ENCODE results near the gene DISP3. TPM values are rescaled to one million over a fixed set of nuclear protein-coding genes. Genes with fewer than 3 reads are reported as not detected.

DISP3 gene
- total RNA-seq, 3 donors from 2014 or later, result 0.23 to 0.57 (median 0.29) TPM

DNA sequence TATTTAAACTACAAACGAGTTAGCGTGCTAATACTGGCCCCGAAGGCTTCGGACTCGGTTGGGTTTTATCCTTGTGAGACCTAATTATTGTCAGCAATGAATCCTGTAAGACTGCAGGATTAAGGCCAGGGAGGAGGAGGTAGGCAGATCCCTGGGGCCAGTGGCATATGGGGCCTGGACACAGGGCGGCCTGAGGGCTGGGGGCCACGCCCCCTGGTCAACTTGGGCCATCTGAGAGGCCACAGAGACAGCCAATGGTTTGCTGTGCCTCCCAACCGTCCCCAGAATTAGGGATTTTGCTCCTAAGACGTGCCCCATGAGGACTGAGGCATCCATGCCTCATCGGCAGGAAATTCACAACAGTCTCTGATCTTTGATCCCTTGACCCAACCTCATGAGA is 31.1 kb upstream of the DISP3 start:
- Mint-ChIP-seq H3K36me3 (ENCODE audit: insufficient read depth) (no peaks in the 10 kb centered on the region), H3K4me3 (no peak overlapping the region), H3K9me3 (no peaks in the 10 kb centered on the region), H3K4me1 (ENCODE audit: low read depth) (no peaks in the 10 kb centered on the region), H3K27me3 (ENCODE audit: low read depth) (peaks cover 7% of the 10 kb centered on the region)
- DNase-seq, result no peak
- no peak for ATAC-seq

DNA sequence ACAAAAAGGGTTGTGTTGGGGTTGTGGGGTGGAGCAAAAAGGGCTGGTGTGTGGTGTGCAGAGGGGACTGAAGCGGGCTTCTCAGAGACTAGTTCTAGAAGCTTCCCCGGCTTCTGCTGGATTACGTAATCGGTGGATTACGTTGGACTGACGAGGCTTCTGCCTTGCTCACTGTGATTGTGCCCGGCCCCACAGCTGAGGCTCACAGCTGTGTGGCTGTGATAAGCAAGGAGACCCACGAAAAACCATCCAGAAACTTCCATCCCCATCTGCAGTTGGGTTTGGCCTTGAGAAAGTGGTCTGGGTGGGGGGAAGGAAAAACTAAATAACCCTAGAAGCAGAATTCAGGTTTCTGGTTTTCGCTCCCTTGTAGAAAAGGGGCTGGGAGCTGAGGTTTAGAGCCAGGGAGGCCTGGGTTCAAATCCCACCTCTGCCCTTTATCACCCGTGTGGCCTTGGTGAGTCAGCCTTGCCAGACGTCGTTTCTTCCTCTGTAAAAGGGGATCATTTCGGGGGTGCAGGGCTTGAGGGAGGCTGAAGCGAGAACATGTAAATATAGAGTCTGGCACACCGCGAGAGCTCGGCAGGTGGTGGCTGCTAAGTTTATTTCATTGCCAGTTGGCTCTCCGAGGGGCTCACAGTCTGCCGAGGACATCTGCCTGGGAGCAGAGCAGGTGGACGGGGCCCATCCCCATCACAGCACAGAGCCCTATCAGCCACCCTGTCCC is 30.4 kb upstream of the DISP3 start:
- DNase-seq (no peak), ATAC-seq (no peak)
- Mint-ChIP-seq H3K36me3 (ENCODE audit: insufficient read depth) (no peaks in the 10 kb centered on the region), H3K4me3 (no peak overlapping the region), H3K27me3 (ENCODE audit: low read depth) (peaks cover 4% of the 10 kb centered on the region), H3K9me3 (no peaks in the 10 kb centered on the region), H3K4me1 (ENCODE audit: low read depth) (no peaks in the 10 kb centered on the region)

DNA sequence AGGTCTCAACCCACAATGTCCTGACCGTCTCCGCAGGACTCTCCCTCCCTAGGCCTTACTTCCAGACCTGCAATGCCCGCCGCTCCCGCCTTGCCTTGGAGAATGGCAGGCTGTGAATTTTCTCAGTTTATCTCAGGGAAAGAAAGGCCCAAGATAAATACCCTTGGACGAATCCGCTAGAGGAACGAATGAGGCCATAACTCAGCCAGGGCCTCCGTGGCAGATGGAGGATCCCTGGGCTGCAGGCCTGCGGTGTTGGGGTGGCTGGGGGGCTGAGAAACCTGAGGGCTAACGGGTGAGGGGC is 29.9 kb upstream of the DISP3 start:
- no peaks in the 10 kb centered on the region for H3K4me1 Mint-ChIP-seq (ENCODE audit: low read depth)
- H3K9me3 Mint-ChIP-seq, result no peaks in the 10 kb centered on the region
- H3K27me3 Mint-ChIP-seq (ENCODE audit: low read depth), result peaks cover 2% of the 10 kb centered on the region
- no peaks in the 10 kb centered on the region for H3K36me3 Mint-ChIP-seq (ENCODE audit: insufficient read depth)
- ATAC-seq (no peak), DNase-seq (no peak)
- no peak overlapping the region for H3K4me3 Mint-ChIP-seq

DNA sequence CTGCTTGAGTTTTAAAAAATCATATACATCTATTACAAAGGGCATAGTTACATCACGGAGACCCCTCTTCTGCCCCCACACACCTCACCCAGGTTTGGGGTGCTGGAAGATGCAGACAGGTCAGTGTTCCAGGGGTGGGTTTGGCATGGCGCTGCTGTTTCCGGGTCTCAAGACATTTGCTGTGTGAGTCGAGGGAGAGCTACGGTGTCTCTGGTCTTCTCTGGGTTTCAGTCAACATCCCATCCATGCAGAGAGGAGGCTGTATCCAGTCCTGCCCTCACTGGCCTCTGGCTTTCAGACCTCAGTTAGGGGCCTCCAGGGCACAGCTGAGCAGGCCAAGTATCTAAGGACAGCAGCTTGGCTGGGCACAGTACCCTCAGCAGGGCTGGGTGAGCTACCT is 28.6 kb upstream of the DISP3 start:
- H3K9me3 Mint-ChIP-seq, result no peaks in the 10 kb centered on the region
- no peak overlapping the region for H3K4me3 Mint-ChIP-seq
- DNase-seq (no peak), ATAC-seq (no peak)
- H3K4me1 Mint-ChIP-seq (ENCODE audit: low read depth), result no peaks in the 10 kb centered on the region
- no peaks in the 10 kb centered on the region for H3K36me3 Mint-ChIP-seq (ENCODE audit: insufficient read depth)
- peaks cover 6% of the 10 kb centered on the region for H3K27me3 Mint-ChIP-seq (ENCODE audit: low read depth)

DNA sequence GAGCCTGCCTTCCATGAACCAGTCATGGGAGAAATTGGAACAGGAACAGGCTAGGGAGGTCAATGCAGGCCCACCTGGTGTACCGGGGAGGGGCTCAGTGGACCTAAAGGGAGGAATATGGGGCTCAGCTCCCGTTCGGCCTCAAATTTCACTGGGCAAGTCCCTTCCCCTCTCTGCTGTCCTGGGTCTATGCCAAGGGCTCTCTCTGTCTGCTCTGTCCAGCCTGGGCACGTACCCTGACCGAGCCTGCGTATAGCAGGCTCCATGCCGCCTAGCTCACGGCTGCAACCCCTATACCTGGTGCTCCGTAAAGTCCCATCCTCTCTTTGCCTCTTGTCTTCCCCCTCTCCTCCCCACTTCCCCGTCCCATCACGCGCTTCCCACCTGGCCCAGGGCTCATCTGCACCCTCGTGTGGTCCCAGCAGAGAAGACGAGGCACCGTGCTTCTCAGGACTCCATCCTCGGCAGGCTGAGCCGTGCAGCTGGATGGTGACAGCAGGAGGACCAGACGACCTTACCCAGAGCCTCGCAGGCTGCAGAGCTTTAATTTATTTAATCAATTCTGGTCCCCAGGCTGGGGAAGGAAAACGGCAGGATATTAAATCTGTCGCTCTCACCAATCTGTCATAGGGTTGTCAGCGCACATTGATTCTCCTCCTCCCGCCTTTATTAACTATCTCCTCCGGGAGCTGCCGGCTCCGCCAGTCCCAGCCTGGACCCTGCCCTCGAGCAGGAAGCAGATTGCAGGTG is 25.0 kb upstream of the DISP3 start:
- no peak for ATAC-seq
- Mint-ChIP-seq H3K4me1 (ENCODE audit: low read depth) (peaks cover 19% of the 10 kb centered on the region), H3K4me3 (no peak overlapping the region), H3K9me3 (no peaks in the 10 kb centered on the region), H3K27me3 (ENCODE audit: low read depth) (peaks cover 6% of the 10 kb centered on the region), H3K36me3 (ENCODE audit: insufficient read depth) (no peaks in the 10 kb centered on the region)
- DNase-seq, result no peak

DNA sequence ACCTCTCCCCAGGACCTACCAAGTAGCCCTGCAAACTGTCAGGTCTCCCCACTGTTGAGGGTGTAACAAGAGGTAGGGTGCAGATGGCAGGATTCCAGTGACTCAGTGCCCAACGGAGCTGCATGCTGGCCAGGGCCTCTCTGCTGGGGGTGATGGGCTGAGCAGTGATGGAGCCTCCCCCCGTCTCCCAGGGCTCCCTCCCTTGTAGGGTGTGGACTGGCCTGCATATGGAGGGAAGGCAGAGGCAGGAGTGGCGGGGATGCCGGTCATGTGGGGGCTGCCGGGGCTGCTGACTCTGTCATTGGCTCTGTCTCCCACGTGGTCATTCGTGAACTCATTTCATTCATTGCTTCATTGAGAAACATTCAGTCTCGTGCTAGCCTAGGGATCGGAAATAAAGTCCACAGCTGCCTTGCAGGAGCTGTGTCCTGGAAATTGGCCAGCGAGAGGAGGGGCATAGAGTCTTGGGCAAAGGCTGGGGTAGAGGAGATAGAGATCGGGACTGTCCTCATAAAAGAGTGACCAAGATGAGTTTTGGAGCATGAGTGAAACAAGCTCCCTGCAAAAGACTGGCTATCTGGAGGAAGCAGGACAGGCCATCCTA is 22.9 kb upstream of the DISP3 start:
- H3K4me3 Mint-ChIP-seq, result no peak overlapping the region
- ATAC-seq, result no peak
- H3K4me1 Mint-ChIP-seq (ENCODE audit: low read depth), result peaks cover 19% of the 10 kb centered on the region
- no peaks in the 10 kb centered on the region for H3K9me3 Mint-ChIP-seq
- H3K36me3 Mint-ChIP-seq (ENCODE audit: insufficient read depth), result no peaks in the 10 kb centered on the region
- no peak for DNase-seq
- H3K27me3 Mint-ChIP-seq (ENCODE audit: low read depth), result peaks cover 10% of the 10 kb centered on the region

DNA sequence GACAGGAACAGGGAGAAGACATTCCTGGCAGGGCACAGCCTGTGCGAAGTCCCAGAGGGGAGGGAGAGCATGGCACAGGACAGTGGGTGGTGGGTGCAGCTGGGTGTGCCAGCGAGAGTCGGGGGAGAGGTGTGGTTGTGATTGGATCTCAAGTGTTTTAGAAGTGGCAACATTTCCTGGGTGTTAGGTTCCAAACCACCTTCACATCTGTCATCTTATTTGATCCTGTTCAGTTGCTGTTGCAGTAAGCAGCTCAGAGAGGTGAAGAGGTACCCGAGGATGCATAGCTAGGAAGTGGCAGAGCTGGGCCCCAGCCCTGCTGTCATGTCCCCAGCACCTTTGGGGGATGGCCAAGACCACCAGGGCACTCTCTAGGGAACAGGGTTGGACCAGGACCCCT is 22.0 kb upstream of the DISP3 start:
- Mint-ChIP-seq H3K9me3 (no peaks in the 10 kb centered on the region), H3K4me3 (no peak overlapping the region), H3K36me3 (ENCODE audit: insufficient read depth) (no peaks in the 10 kb centered on the region), H3K27me3 (ENCODE audit: low read depth) (peaks cover 10% of the 10 kb centered on the region), H3K4me1 (ENCODE audit: low read depth) (peaks cover 19% of the 10 kb centered on the region)
- DNase-seq (no peak), ATAC-seq (no peak)

DNA sequence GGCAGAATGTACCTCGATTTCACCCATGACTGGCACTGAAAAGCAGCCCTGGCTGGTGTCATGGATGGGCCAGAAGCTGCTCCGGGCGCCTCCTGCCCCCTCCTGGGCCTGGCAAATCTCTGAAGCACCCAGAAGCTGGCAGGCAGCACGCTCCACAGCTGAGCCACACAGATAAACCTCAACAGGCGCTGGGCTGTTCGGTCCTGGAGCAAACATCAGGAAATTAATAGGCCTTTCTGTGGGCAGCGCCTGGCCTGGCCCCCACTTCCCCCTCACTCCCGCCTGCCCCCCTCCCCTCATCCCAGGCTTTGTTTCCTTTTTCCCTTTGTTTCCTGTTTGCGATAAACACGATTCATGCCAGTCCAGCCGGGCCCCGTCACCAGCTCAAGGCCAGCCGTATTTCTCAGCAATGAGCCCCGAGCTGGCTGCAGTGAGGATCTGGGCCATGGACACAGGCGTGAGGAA is 20.1 kb upstream of the DISP3 start:
- Mint-ChIP-seq H3K4me1 (ENCODE audit: low read depth) (peaks cover 19% of the 10 kb centered on the region), H3K9me3 (no peaks in the 10 kb centered on the region), H3K27me3 (ENCODE audit: low read depth) (peaks cover 15% of the 10 kb centered on the region), H3K36me3 (ENCODE audit: insufficient read depth) (no peaks in the 10 kb centered on the region), H3K4me3 (no peak overlapping the region)
- DNase-seq (no peak), ATAC-seq (no peak)

DNA sequence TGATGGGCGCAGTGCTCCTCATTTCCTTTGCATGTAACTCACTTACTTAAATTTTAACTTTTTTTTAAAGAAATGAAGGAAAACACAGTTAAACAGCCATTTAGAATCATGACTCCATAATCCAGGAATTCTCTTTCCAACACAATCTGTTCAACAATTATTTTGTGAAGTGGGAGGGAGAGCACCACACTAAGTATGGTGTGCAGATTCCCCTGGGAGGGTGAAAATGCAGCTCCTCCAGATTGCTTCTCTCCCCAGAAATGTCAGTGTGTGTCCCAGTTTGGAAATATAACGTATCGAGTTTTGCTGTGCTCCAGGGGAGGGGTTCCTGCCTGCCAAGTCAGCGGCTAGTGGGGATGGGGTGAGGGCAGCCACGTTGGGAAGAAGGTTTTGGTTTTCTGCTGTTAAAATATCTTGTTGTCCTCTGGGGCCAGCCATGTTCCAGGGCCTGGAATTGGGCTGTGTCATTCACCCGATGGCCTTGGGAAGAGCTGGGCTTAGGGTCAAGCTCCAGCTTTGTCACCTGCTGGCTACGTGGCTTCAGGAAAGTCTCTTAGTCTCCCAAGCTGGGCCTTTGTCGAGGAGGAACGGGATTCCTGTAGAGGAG is 17.3 kb upstream of the DISP3 start:
- H3K4me1 Mint-ChIP-seq (ENCODE audit: low read depth), result peaks cover 12% of the 10 kb centered on the region
- DNase-seq (no peak), ATAC-seq (no peak)
- no peaks in the 10 kb centered on the region for H3K9me3 Mint-ChIP-seq
- peaks cover 17% of the 10 kb centered on the region for H3K27me3 Mint-ChIP-seq (ENCODE audit: low read depth)
- no peaks in the 10 kb centered on the region for H3K36me3 Mint-ChIP-seq (ENCODE audit: insufficient read depth)
- H3K4me3 Mint-ChIP-seq, result no peak overlapping the region

DNA sequence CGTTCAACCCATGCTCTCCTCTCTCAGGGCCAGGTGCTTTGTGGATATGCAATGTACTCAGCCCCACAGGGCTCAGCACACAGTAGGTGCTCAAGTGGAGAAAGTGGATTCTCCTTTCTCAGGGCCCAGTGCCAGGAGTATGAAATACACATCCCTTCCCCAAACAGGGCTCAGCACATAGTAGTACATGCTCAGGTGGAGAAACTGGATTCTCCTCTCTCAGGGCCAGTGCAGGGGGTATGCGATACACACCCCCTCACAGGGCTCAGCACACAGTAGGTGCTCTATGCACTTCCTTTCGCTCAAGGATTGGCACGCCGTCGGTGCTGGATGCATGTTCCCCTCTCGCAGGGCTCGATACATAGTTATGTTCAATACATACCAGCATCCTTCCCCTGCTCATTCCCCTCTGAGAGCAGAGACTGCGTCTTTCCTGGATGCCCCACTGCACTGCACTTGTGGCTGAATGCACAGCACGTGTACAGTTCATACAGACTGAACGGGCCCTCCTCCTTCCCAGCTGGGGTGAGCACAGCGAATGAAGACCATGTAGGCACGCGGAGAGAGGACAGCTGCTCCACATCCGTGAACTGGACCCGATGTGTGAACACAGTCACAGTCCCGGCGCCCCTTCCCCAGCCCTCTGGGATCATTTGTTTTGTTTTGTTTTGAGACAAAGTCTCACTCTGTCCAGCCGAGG is 16.6 kb upstream of the DISP3 start:
- no peak for ATAC-seq
- Mint-ChIP-seq H3K9me3 (no peaks in the 10 kb centered on the region), H3K27me3 (ENCODE audit: low read depth) (peaks cover 16% of the 10 kb centered on the region), H3K4me1 (ENCODE audit: low read depth) (peaks cover 4% of the 10 kb centered on the region), H3K36me3 (ENCODE audit: insufficient read depth) (no peaks in the 10 kb centered on the region), H3K4me3 (no peak overlapping the region)
- no peak for DNase-seq

DNA sequence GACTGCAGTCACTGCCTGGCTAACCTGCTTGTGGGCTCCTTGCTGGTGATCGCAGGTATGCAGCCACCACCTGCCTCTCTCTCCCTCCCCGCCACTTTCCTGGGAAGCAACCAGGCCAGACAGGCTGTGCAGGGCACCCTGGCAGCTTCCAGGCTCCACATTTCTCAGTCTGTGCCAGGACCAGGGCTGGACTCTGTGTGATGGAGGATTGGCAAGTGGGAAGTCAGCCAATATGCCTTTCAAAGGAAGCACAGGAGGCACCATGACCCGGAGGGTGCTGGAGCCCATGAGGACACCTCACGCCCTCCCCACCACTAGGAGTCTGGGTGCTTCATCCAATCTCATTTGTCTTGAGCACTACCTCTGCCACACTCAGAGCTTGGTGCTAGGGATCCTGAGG is 15.8 kb upstream of the DISP3 start:
- no peaks in the 10 kb centered on the region for H3K9me3 Mint-ChIP-seq
- no peaks in the 10 kb centered on the region for H3K36me3 Mint-ChIP-seq (ENCODE audit: insufficient read depth)
- no peak for ATAC-seq
- H3K27me3 Mint-ChIP-seq (ENCODE audit: low read depth), result peaks cover 15% of the 10 kb centered on the region
- H3K4me1 Mint-ChIP-seq (ENCODE audit: low read depth), result no peaks in the 10 kb centered on the region
- DNase-seq, result no peak
- no peak overlapping the region for H3K4me3 Mint-ChIP-seq

DNA sequence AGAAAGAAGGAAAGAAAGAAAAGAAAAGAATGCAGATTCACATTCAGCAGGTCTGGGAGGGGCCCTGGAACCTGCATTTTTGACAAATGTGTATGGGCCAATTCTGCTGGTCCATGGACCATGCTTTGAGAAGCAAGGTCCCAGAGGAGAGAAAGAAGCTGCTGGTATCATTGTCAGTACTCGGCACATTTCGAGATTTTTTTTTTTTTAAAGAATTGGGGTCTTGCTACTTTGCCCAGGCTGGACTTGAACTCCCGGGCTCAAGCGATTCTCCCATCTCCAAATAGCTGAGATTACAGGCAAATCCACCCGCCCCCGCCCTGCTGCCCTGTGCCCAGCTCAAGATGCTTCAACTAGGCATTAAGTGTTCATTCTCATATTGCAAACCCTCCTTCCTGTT is 13.6 kb upstream of the DISP3 start:
- Mint-ChIP-seq H3K4me1 (ENCODE audit: low read depth) (no peaks in the 10 kb centered on the region), H3K9me3 (no peaks in the 10 kb centered on the region), H3K36me3 (ENCODE audit: insufficient read depth) (no peaks in the 10 kb centered on the region), H3K27me3 (ENCODE audit: low read depth) (peaks cover 13% of the 10 kb centered on the region), H3K4me3 (no peak overlapping the region)
- ATAC-seq (no peak), DNase-seq (no peak)

DNA sequence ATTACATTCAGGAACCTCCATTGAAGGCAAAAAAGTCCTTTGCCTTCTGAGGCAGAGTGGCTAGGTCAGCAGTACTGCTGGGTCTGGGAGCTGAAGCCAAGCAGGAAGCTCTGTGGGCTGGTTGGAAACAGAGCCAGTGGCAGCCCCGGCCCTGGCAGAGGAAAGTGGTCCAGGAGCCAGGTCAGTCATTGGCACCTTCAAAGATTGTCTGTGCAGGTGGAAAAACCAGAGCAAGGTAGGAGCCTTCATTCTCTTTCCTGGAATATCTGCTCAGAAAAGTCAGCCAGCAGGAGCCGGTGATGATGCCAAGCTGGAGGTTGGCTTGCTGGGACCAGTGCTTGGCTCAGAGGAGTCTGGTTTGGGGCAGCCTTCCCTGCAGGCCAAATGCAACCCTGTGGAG is 12.5 kb upstream of the DISP3 start:
- H3K9me3 Mint-ChIP-seq, result no peaks in the 10 kb centered on the region
- DNase-seq (no peak), ATAC-seq (no peak)
- H3K4me1 Mint-ChIP-seq (ENCODE audit: low read depth), result no peaks in the 10 kb centered on the region
- H3K27me3 Mint-ChIP-seq (ENCODE audit: low read depth), result peaks cover 14% of the 10 kb centered on the region
- no peaks in the 10 kb centered on the region for H3K36me3 Mint-ChIP-seq (ENCODE audit: insufficient read depth)
- no peak overlapping the region for H3K4me3 Mint-ChIP-seq

DNA sequence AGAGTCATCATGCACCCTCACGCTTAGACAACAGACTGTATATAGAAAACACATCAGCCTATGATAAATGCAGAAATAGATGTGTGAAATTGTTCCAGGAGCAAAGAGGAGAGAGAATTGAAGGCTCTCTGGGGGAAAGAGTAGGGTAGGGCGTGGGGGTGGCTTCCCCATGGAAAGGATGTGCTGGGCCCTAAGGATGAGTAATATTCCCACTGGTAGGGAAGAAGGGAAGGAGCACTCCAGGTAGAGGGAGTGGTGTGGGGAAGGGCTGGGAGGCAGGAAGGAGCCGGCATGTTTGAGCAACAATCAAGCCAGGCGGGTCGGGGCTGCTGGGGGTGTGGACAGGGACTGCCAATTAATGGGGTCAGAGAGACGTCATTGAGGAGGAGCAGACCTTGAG is 10.1 kb upstream of the DISP3 start:
- peaks cover 13% of the 10 kb centered on the region for H3K27me3 Mint-ChIP-seq (ENCODE audit: low read depth)
- DNase-seq (no peak), ATAC-seq (no peak)
- H3K36me3 Mint-ChIP-seq (ENCODE audit: insufficient read depth), result no peaks in the 10 kb centered on the region
- H3K9me3 Mint-ChIP-seq, result no peaks in the 10 kb centered on the region
- H3K4me1 Mint-ChIP-seq (ENCODE audit: low read depth), result no peaks in the 10 kb centered on the region
- H3K4me3 Mint-ChIP-seq, result no peak overlapping the region
